ENCODE results near the gene CDH1.

CDH1 gene

GRCh38 chr16:68767581-68767980 lies 30.5 kb downstream of the CDH1 start:
- TF ChIP-seq CTCF (IDR thresholded peaks at IDR 0.05; ENCODE audit: low read depth, low read length, missing control alignments): no peak
- DNase-seq (ENCODE audit: low read depth): no peak
- in situ Hi-C loops (cut with HindIII; ENCODE audit: low sequenced_read_pairs): no loop called here
- no peak overlapping the region for H3K4me3 ChIP-seq (ENCODE audit: low read depth, low read length)

- TF ChIP-seq CTCF (IDR thresholded peaks at IDR 0.05; ENCODE audit: low read depth, low read length, missing control alignments): no peak
- in situ Hi-C loops (cut with HindIII; ENCODE audit: low sequenced_read_pairs): no loop called here
- no peak overlapping the region for H3K4me3 ChIP-seq (ENCODE audit: low read depth, low read length)
- no peak for DNase-seq (ENCODE audit: low read depth)
Measured at GRCh38 chr16:68768175-68768574, 31.1 kb downstream of the CDH1 start.

- H3K4me3 ChIP-seq (ENCODE audit: low read depth, low read length): no peak overlapping the region
- DNase-seq (ENCODE audit: low read depth): no peak
- TF ChIP-seq CTCF (IDR thresholded peaks at IDR 0.05; ENCODE audit: low read depth, low read length, missing control alignments): no peak
- in situ Hi-C loops (cut with HindIII; ENCODE audit: low sequenced_read_pairs): no loop called here
Measured at GRCh38 chr16:68768771-68769170, 31.7 kb downstream of the CDH1 start.

- in situ Hi-C loops (cut with HindIII; ENCODE audit: low sequenced_read_pairs): no loop called here
- no peak for TF ChIP-seq CTCF (IDR thresholded peaks at IDR 0.05; ENCODE audit: low read depth, low read length, missing control alignments)
- no peak overlapping the region for H3K4me3 ChIP-seq (ENCODE audit: low read depth, low read length)
- DNase-seq (ENCODE audit: low read depth): no peak
Measured at GRCh38 chr16:68770671-68771070, 33.6 kb downstream of the CDH1 start.

GRCh38 chr16:68772030-68772681 lies 35.1 kb downstream of the CDH1 start:
- no peak for TF ChIP-seq CTCF (IDR thresholded peaks at IDR 0.05; ENCODE audit: low read depth, low read length, missing control alignments)
- in situ Hi-C loops (cut with HindIII; ENCODE audit: low sequenced_read_pairs): no loop called here
- H3K4me3 ChIP-seq (ENCODE audit: low read depth, low read length): no peak overlapping the region
- DNase-seq (ENCODE audit: low read depth): no peak

GRCh38 chr16:68772871-68773270 lies 35.8 kb downstream of the CDH1 start:
- TF ChIP-seq CTCF (IDR thresholded peaks at IDR 0.05; ENCODE audit: low read depth, low read length, missing control alignments): no peak
- in situ Hi-C loops (cut with HindIII; ENCODE audit: low sequenced_read_pairs): no loop called here
- no peak overlapping the region for H3K4me3 ChIP-seq (ENCODE audit: low read depth, low read length)
- DNase-seq (ENCODE audit: low read depth): no peak
